Activated CD4-positive, alpha-beta T cell treated with anti-CD3 and anti-CD28 coated beads, Interleukin-2, amount 10 ng/mL, durations not matched to agents 24 days and 14 days (primary cell): ENCODE data around the gene MICAL3. TPM values are rescaled to one million over a fixed set of nuclear protein-coding genes. Genes with fewer than 3 reads are reported as not detected.

Experiments used
- DNase-seq: peaks from one replicate; pipeline ENCODE4 v3.0.0; 2022
- H3K27ac Mint-ChIP-seq: one replicate; pipeline ENCODE4 v1.8.0; 2022; ENCODE audit warnings: mild to moderate bottlenecking, mixed read lengths
- H3K27me3 Mint-ChIP-seq: one replicate; pipeline ENCODE4 v1.8.0; 2022; ENCODE audit warnings: mixed read lengths
- H3K36me3 Mint-ChIP-seq: one replicate; pipeline ENCODE4 v1.8.0; 2022; ENCODE audit warnings: low read depth, mild to moderate bottlenecking, mixed read lengths
- H3K4me1 Mint-ChIP-seq: one replicate; pipeline ENCODE4 v1.8.0; 2021; ENCODE audit warnings: mixed read lengths
- H3K4me3 Mint-ChIP-seq: one replicate; pipeline ENCODE4 v1.8.0; 2022; ENCODE audit warnings: mild to moderate bottlenecking, moderate library complexity, mixed read lengths
- H3K9me3 Mint-ChIP-seq: one replicate; pipeline ENCODE4 v1.8.0; 2021; ENCODE audit warnings: mixed read lengths
- intact Hi-C: fragments of 100-400 bp; cut with micrococcal nuclease; formaldehyde crosslinking; loops from one replicate; pipeline ENCODE4 v1.15.1; 2023
- total RNA-seq: library from RNA; stranded (reverse); gene quantifications from 2 replicates; pipeline ENCODE4 v1.2.3, GENCODE V29; 2022

MICAL3 gene
- total RNA-seq, 1 donor from 2014 or later: 51.2 TPM

GRCh38 chr22:17815703-17816254 is 208.6 kb downstream of the MICAL3 start:
- H3K36me3 Mint-ChIP-seq: peaks cover 2% of the 10 kb centered on the region
- no peaks in the 10 kb centered on the region for H3K4me1 Mint-ChIP-seq
- no peaks in the 10 kb centered on the region for H3K9me3 Mint-ChIP-seq
- intact Hi-C loops: no loop called here
- no peak overlapping the region for H3K4me3 Mint-ChIP-seq
- DNase-seq: no peak
- no peaks in the 10 kb centered on the region for H3K27me3 Mint-ChIP-seq
- no peak overlapping the region for H3K27ac Mint-ChIP-seq

GRCh38 chr22:17814830-17815229 is 209.5 kb downstream of the MICAL3 start:
- Mint-ChIP-seq H3K4me1 (no peaks in the 10 kb centered on the region), H3K27ac (no peak overlapping the region), H3K36me3 (peaks cover 2% of the 10 kb centered on the region)

DNA sequence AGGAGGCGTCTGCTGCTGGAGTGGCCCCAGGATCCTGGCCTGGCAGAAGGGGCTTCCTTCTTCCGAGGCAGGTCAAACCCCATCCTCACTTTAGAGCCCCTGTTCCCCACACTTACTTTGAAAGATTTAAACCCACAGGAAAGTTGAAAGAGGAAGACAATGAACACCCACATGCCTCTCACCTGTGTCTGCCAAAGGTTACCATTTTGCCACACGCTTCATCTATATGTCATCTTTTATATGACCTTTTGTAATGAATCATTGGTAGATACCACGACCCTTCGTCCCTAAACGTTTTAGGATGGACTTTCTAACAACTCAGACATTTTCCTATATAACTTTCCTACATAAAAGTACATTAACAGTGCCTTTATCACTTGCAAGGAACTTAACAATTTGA is 210.3 kb downstream of the MICAL3 start:
- Mint-ChIP-seq H3K9me3 (no peaks in the 10 kb centered on the region), H3K36me3 (peaks cover 2% of the 10 kb centered on the region), H3K27ac (no peak overlapping the region), H3K27me3 (no peaks in the 10 kb centered on the region), H3K4me1 (no peaks in the 10 kb centered on the region), H3K4me3 (no peak overlapping the region)
- no peak for DNase-seq
- intact Hi-C loops: no loop called here

More at GRCh38 chr22:17814830-17815229, 209.5 kb downstream of the MICAL3 start:
- Mint-ChIP-seq H3K9me3 (no peaks in the 10 kb centered on the region), H3K27me3 (no peaks in the 10 kb centered on the region), H3K4me3 (no peak overlapping the region)
- no peak for DNase-seq
- intact Hi-C loops: no loop called here

DNA sequence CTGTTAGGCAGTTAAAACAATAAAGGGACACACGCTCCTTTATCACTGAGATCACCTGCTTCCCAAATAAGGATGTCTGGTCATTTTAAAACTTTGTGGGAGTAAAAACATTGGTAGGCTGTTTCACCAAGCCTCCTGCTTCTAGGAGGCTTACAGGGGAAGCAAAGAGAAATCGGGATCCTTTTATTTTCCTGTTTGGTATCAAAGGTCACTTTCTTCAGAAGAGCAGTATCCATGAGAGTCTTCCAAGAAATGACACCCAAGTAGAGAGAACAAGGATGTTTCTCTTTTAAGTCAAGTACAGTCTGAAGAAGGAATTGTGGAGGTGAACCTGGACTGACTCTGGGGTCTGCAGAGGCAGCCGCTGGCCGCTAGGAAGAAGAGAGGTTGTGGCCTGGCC is 213.2 kb downstream of the MICAL3 start:
- Mint-ChIP-seq H3K4me1 (no peaks in the 10 kb centered on the region), H3K27ac (no peak overlapping the region), H3K36me3 (peaks cover 3% of the 10 kb centered on the region), H3K4me3 (no peak overlapping the region), H3K9me3 (no peaks in the 10 kb centered on the region), H3K27me3 (no peaks in the 10 kb centered on the region)
- intact Hi-C loops: no loop called here
- DNase-seq: no peak

DNA sequence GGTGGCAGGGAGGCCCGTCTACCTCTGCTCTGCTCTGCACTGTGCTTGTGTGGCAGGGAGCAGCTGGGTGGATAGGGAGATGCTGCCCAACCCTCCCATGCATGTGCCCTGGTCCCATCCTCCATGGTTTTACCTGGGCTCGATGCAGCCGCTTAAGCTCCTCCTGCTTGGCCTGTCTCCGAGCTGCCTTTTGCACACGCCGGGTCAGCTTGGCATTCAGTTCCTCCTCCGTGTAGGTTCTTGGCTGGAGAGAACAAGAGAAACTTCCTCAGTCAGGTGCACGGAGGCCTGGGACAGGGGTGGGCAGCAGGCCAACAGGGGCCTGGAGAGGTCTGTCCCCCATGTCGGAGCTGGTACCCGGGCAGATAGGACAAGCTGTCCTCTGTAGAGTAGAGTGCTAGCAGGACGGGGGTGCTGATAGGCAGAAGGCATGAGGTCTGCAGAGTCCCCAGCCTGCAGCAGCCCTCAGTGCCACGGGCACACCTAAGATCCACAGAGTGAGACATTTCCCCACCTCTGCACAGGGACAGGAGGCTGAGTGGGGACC is 213.7 kb downstream of the MICAL3 start:
- Mint-ChIP-seq H3K4me1 (no peaks in the 10 kb centered on the region), H3K27me3 (no peaks in the 10 kb centered on the region), H3K9me3 (no peaks in the 10 kb centered on the region), H3K27ac (no peak overlapping the region), H3K36me3 (peaks cover 3% of the 10 kb centered on the region), H3K4me3 (no peak overlapping the region)
- intact Hi-C loops: no loop called here
- no peak for DNase-seq

GRCh38 chr22:17808693-17809403 is 215.5 kb downstream of the MICAL3 start:
- Mint-ChIP-seq H3K4me3 (no peak overlapping the region), H3K9me3 (no peaks in the 10 kb centered on the region), H3K27ac (no peak overlapping the region), H3K4me1 (no peaks in the 10 kb centered on the region), H3K36me3 (peaks cover 2% of the 10 kb centered on the region), H3K27me3 (no peaks in the 10 kb centered on the region)
- intact Hi-C loops: no loop called here
- no peak for DNase-seq

DNA sequence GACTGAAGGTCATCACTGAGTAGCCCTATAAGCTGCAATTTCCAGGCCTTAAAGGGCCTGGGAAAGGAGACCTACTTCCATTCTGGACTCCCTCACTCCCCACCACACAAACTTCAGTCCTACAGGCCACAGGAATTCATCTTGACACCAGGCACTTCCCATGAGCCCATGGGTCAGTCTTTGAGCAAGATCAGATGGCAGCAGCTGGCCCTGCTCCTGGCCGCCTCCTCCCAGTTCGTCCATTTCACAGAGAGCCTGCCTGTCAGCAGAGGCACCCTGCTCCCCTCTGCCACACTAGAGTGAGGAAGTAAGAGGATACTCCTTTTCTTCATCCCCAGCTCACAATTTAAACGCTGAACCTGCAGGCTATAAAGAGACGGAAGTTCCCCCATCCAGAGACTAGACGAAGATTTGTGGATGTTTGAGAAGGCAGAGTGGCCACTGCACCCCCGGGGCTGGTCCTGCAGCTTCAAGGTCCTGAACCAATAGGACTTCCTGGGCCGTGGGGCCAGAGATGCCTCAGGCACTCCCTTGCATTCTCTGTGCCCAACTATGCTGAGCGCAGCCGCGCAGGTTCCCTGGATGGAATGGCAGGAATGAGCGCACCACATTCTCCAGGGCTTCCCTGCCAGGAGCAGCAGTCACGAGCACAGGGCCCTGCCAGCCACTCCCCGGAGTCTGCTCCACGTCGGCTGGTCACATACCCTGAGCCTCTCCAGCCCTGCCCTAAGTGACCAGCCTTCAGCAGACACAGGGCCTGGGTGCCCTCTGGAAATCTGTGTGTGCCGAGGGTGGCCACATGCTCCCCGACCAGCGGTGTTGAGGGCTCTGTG is 216.6 kb downstream of the MICAL3 start:
- Mint-ChIP-seq H3K4me1 (no peaks in the 10 kb centered on the region), H3K27me3 (no peaks in the 10 kb centered on the region), H3K4me3 (no peak overlapping the region), H3K9me3 (no peaks in the 10 kb centered on the region), H3K27ac (no peak overlapping the region), H3K36me3 (peaks cover 2% of the 10 kb centered on the region)
- DNase-seq: no peak
- intact Hi-C loops: no loop called here

- DNase-seq: no peak
- Mint-ChIP-seq H3K27me3 (no peaks in the 10 kb centered on the region), H3K27ac (no peak overlapping the region), H3K4me3 (no peak overlapping the region), H3K36me3 (peaks cover 2% of the 10 kb centered on the region), H3K4me1 (no peaks in the 10 kb centered on the region), H3K9me3 (no peaks in the 10 kb centered on the region)
- intact Hi-C loops: no loop called here
Measured at GRCh38 chr22:17807086-17807485, 217.3 kb downstream of the MICAL3 start.

DNA sequence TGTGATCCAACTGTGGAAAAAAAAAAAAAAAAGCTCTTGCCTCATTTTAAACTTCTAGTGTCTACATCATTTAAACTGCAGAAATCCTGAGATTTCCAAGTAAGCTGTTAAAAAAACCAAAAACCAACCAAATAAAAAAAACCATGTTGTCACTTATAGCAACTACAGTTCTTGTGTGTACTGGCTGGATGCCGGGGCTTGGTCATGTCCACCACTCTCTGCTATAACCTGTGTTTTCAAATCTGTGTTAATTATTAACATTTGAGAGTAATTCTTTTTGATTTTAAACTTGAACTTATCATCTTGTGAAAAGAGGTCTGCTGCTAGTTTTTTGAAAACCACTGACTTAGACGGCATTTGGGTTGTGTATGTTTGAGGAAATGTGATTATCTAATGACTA is 217.9 kb downstream of the MICAL3 start:
- Mint-ChIP-seq H3K27me3 (no peaks in the 10 kb centered on the region), H3K27ac (no peak overlapping the region), H3K4me1 (no peaks in the 10 kb centered on the region), H3K4me3 (no peak overlapping the region), H3K36me3 (peaks cover 2% of the 10 kb centered on the region), H3K9me3 (no peaks in the 10 kb centered on the region)
- intact Hi-C loops: no loop called here
- no peak for DNase-seq

DNA sequence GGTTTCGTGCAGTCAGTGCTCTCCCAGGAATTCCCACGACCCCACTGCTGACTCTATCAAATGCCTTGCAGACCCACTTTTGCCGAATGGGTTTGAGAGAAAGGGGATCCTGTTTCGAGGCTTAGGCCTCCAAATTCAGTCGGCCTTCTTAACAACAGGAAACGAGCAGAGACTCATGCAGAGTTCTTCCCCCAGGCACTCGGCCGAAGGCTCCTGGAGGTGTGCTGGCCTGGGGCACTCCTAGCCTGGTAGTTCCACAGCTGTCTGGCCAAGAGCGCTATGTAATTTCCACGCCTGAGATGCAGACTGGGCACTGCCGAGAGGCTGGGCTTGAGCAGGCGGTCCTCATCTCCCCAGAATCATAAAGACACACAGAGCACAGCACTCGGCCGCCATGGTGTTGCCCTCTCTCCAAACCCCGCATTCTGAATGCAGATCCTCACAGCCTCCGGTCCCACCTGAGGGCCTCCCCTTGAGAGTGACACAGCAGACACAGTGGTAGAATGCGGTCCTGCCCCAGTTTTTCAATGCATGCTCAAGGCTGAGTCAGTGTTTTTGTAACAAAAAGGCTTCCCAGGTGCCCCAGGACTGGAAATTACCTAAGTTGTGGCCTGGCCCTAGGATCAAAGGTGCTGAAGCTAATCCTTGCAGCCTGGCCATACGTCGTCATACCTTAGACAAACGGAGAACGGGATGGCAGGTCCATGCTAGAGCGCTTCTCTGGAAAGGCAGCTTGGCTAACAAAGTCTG is 219.9 kb downstream of the MICAL3 start:
- Mint-ChIP-seq H3K4me1 (no peaks in the 10 kb centered on the region), H3K9me3 (no peaks in the 10 kb centered on the region), H3K36me3 (peaks cover 2% of the 10 kb centered on the region), H3K4me3 (no peak overlapping the region), H3K27ac (no peak overlapping the region), H3K27me3 (no peaks in the 10 kb centered on the region)
- no peak for DNase-seq
- intact Hi-C loops: no loop called here

DNA sequence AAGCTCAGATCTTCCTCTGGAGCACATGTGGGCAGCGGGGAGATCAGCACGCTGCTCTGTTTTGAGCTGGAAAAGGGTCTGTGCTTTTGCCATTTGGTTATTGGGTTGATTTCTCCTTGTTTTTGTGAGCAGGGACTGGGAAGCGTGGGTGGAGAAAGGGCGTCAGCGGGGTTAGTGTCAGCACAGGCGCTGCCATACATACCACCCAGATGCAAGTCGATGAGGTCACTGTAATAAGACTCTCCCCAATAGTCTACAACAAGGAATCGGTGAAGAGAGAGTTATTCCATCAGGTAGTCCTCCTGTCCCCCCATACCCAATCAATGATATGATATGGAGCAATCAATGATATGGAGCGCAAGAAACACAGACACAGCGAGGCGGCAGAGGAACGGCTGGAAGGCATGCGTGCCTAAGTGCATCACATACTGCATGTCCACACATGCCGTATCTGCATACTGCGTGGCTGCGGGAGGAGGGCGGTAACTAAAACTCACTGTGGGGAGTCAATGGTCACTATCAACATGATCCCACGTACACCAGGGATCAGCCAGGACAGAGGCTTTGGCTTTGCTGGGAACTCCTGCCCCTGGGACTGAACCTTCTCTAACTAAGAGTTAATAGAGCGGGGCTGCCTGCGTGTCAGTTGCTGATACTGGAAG is 220.6 kb downstream of the MICAL3 start:
- intact Hi-C loops: no loop called here

GRCh38 chr22:17802822-17803221 is 221.5 kb downstream of the MICAL3 start:
- Mint-ChIP-seq H3K27me3 (no peaks in the 10 kb centered on the region), H3K27ac (no peak overlapping the region)
- intact Hi-C loops: no loop called here

More for the DNA sequence above, 220.6 kb downstream of the MICAL3 start:
- Mint-ChIP-seq H3K27ac (no peak overlapping the region), H3K27me3 (no peaks in the 10 kb centered on the region), H3K9me3 (no peaks in the 10 kb centered on the region), H3K4me3 (no peak overlapping the region), H3K4me1 (no peaks in the 10 kb centered on the region), H3K36me3 (peaks cover 2% of the 10 kb centered on the region)
- DNase-seq: no peak

GRCh38 chr22:17802411-17802810 is 221.9 kb downstream of the MICAL3 start:
- Mint-ChIP-seq H3K9me3 (no peaks in the 10 kb centered on the region), H3K36me3 (peaks cover 2% of the 10 kb centered on the region), H3K4me3 (no peak overlapping the region), H3K4me1 (peaks cover 3% of the 10 kb centered on the region), H3K27me3 (no peaks in the 10 kb centered on the region), H3K27ac (no peak overlapping the region)
- DNase-seq: no peak
- intact Hi-C loops: no loop called here

More at GRCh38 chr22:17802822-17803221, 221.5 kb downstream of the MICAL3 start:
- Mint-ChIP-seq H3K9me3 (no peaks in the 10 kb centered on the region), H3K4me1 (peaks cover 3% of the 10 kb centered on the region), H3K4me3 (no peak overlapping the region), H3K36me3 (peaks cover 2% of the 10 kb centered on the region)
- DNase-seq: no peak
